Cardiac fibroblast (primary cell): ENCODE measurements around the gene ZNF709.

Experiments used
- DNase-seq, 2 donors: peaks; one replicate each; pipeline versions ENCODE4 v3.0.0 to v3.0.0-alpha.2; 2010; ENCODE audit warnings: low read depth in 2 of 2
- H3K4me3 ChIP-seq, 2 donors: replicated peaks in 1 of 2; 1 replicate in 1 of 2; 2 replicates in 1 of 2; pipeline ENCODE4 v1.5.1; 2011; ENCODE audit warnings: low read depth in 2 of 2, low read length in 2 of 2, mild to moderate bottlenecking in 2 of 2, moderate library complexity in 1 of 2
- CTCF ChIP-seq: IDR thresholded peaks from one replicate; pipeline ENCODE4 v1.5.1; 2011; ENCODE audit warnings: low read depth, mild to moderate bottlenecking, low read length, inconsistent platforms

ZNF709 gene

GRCh38 chr19:12484371-12485051, at the start of gene ZNF709:
TSS of gene ZNF709 (minus strand) at chr19:12484816. CDS start at chr19:12484657, 159 bp downstream.
- peak within 1 kb of the TSS; percentile 93 to 100 for H3K4me3 ChIP-seq
- peak; percentile 84 to 90 for DNase-seq
- no peak for TF ChIP-seq CTCF

GRCh38 chr19:12527034-12527836, 42.6 kb upstream of the ZNF709 start:
- no peak overlapping the region for H3K4me3 ChIP-seq
- peak; percentile 41 to 62 for DNase-seq
- TF ChIP-seq CTCF, result no peak

- TF ChIP-seq CTCF, result no peak
- no peak overlapping the region for H3K4me3 ChIP-seq
- no peak for DNase-seq
Observed at GRCh38 chr19:12526542-12526941, 41.9 kb upstream of the ZNF709 start.

- no peak for DNase-seq
- H3K4me3 ChIP-seq, result no peak overlapping the region
- no peak for TF ChIP-seq CTCF
Observed at GRCh38 chr19:12521996-12522395, 37.4 kb upstream of the ZNF709 start.

GRCh38 chr19:12513531-12514061, 29.0 kb upstream of the ZNF709 start:
- DNase-seq, result no peak
- H3K4me3 ChIP-seq, result no peak overlapping the region
- no peak for TF ChIP-seq CTCF

GRCh38 chr19:12497032-12497431, 12.4 kb upstream of the ZNF709 start:
- DNase-seq, result no peak
- no peak for TF ChIP-seq CTCF
- H3K4me3 ChIP-seq, result no peak overlapping the region
